Activated T-cell treated with anti-CD3 and anti-CD28 coated beads for 1 hour (primary cell): ENCODE measurements around the gene IL17RC.
"Not testable (repeated sequence)": the region's sequence is repeated elsewhere in the genome, so short reads cannot be mapped to it uniquely, and the experiment has no call there.

Source experiments
- DNase-seq: peaks from one replicate; pipeline ENCODE4 v3.0.0-alpha.2; 2020; ENCODE audit warnings: low read depth

The IL17RC gene

GRCh38 chr3:9915254-9916141, 1.4 kb upstream of the IL17RC start:
- no peak for DNase-seq

GRCh38 chr3:9916346-9916733, 558 bp upstream of the IL17RC start:
- no peak for DNase-seq

GRCh38 chr3:9917820-9918219, 922 bp downstream of the IL17RC start:
- no peak for DNase-seq

- DNase-seq, result no peak
These were observed 1.6 kb downstream of the IL17RC start for GRCh38 chr3:9918261-9919038.

- DNase-seq, result no peak
These were observed 11.3 kb downstream of the IL17RC start for GRCh38 chr3:9928158-9928557.

GRCh38 chr3:9930804-9931418, 14.0 kb downstream of the IL17RC start:
- DNase-seq, result no peak

- DNase-seq, result no peak
These were observed 15.6 kb downstream of the IL17RC start for GRCh38 chr3:9932535-9932842.

GRCh38 chr3:9932843-9933560, 16.1 kb downstream of the IL17RC start:
- DNase-seq, result peak; percentile 80

- peak; percentile 95 for DNase-seq
These were observed 16.8 kb downstream of the IL17RC start, which contains the start of gene CRELD1 for GRCh38 chr3:9933561-9934234. TSS of gene CRELD1 (plus strand) at chr3:9933834. CDS start at chr3:9934439, 605 bp downstream.

- no peak for DNase-seq
These were observed 17.3 kb downstream of the IL17RC start for GRCh38 chr3:9934235-9934621.

GRCh38 chr3:9934993-9935392, 18.1 kb downstream of the IL17RC start:
- no peak for DNase-seq

- DNase-seq, result no peak
These were observed 19.1 kb downstream of the IL17RC start for GRCh38 chr3:9935966-9936510.

GRCh38 chr3:9937486-9938238, 20.8 kb downstream of the IL17RC start:
- DNase-seq, result no peak

- DNase-seq, result no peak
These were observed 22.1 kb downstream of the IL17RC start for GRCh38 chr3:9938966-9939365.

- not testable (repeated sequence) for DNase-seq
These were observed 23.0 kb downstream of the IL17RC start for GRCh38 chr3:9939906-9940305.

- no peak for DNase-seq
These were observed 23.8 kb downstream of the IL17RC start for GRCh38 chr3:9940746-9941145.

- no peak for DNase-seq
These were observed 25.3 kb downstream of the IL17RC start for GRCh38 chr3:9942164-9942563.

GRCh38 chr3:9942934-9943690, 26.2 kb downstream of the IL17RC start:
- no peak for DNase-seq

GRCh38 chr3:9944271-9944670, 27.4 kb downstream of the IL17RC start:
- no peak for DNase-seq

- no peak for DNase-seq
These were observed 28.5 kb downstream of the IL17RC start for GRCh38 chr3:9945358-9945757.
